HEK293 (cell line): Measurements from ENCODE around the gene TAS1R3.

Experiments used
- GLIS1 ChIP-seq: fragments of 450-650 bp; formaldehyde crosslinking; IDR thresholded peaks from 2 replicates; pipeline ENCODE4 v1.5.1; 2016; ENCODE audit warnings: missing biosample characterization, missing genetic modification characterization
- GLIS2 ChIP-seq: fragments of 450-650 bp; formaldehyde crosslinking; IDR thresholded peaks from 2 replicates; pipeline ENCODE4 v1.5.1; 2016; ENCODE audit warnings: missing biosample characterization, missing genetic modification characterization
- HOXD13 ChIP-seq: sonication (generic); formaldehyde crosslinking; IDR thresholded peaks from 2 replicates; pipeline ENCODE4 v1.8.0; 2022; ENCODE audit warnings: missing genetic modification reagents, borderline replicate concordance
- KLF16 ChIP-seq: fragments of 450-650 bp; formaldehyde crosslinking; IDR thresholded peaks from 2 replicates; pipeline ENCODE4 v1.5.1; 2017; ENCODE audit warnings: missing biosample characterization, missing genetic modification characterization
- KLF17 ChIP-seq: fragments of 450-650 bp; formaldehyde crosslinking; IDR thresholded peaks from 2 replicates; pipeline ENCODE4 v1.5.1; 2016; ENCODE audit warnings: missing biosample characterization, missing genetic modification characterization
- SCRT1 ChIP-seq: fragments of 450-650 bp; formaldehyde crosslinking; IDR thresholded peaks from 2 replicates; pipeline ENCODE4 v1.5.1; 2016; ENCODE audit warnings: missing biosample characterization, missing genetic modification characterization, borderline replicate concordance
- ZBTB1 ChIP-seq: fragments of 450-650 bp; formaldehyde crosslinking; IDR thresholded peaks from 2 replicates; pipeline ENCODE4 v1.5.1; 2016; ENCODE audit warnings: missing biosample characterization, missing genetic modification characterization
- ZBTB21 ChIP-seq: fragments of 450-650 bp; formaldehyde crosslinking; IDR thresholded peaks from 2 replicates; pipeline ENCODE4 v1.5.1; 2017; ENCODE audit warnings: missing biosample characterization, missing genetic modification characterization
- ZBTB26 ChIP-seq: fragments of 450-650 bp; formaldehyde crosslinking; optimal IDR thresholded peaks from 2 replicates; pipeline ENCODE3; 2016; ENCODE audit warnings: missing biosample characterization, mild to moderate bottlenecking, missing genetic modification characterization
- ZFHX2 ChIP-seq: fragments of 450-650 bp; formaldehyde crosslinking; conservative IDR thresholded peaks from 2 replicates; pipeline ENCODE4 v1.5.1; 2016; ENCODE audit warnings: missing biosample characterization, missing genetic modification characterization
- ZNF2 ChIP-seq: fragments of 450-650 bp; formaldehyde crosslinking; IDR thresholded peaks from 2 replicates; pipeline ENCODE4 v1.5.1; 2016; ENCODE audit warnings: missing biosample characterization, missing genetic modification characterization
- ZNF366 ChIP-seq: fragments of 450-650 bp; formaldehyde crosslinking; conservative IDR thresholded peaks from 2 replicates; pipeline ENCODE4 v1.5.1; 2016; ENCODE audit warnings: missing biosample characterization, missing genetic modification characterization
- ZNF391 ChIP-seq: fragments of 450-650 bp; formaldehyde crosslinking; IDR thresholded peaks from 2 replicates; pipeline ENCODE4 v1.5.1; 2016; ENCODE audit warnings: low read depth, missing biosample characterization, missing genetic modification characterization, borderline replicate concordance
- ZNF398 ChIP-seq: fragments of 450-650 bp; formaldehyde crosslinking; IDR thresholded peaks from 2 replicates; pipeline ENCODE4 v1.5.1; 2017; ENCODE audit warnings: missing biosample characterization, missing genetic modification characterization
- ZNF416 ChIP-seq: fragments of 450-650 bp; formaldehyde crosslinking; IDR thresholded peaks from 2 replicates; pipeline ENCODE4 v1.5.1; 2016; ENCODE audit warnings: missing biosample characterization, missing genetic modification characterization
- ZNF549 ChIP-seq: fragments of 450-650 bp; IDR thresholded peaks from 2 replicates; pipeline ENCODE4 v1.5.1; 2018; ENCODE audit warnings: missing biosample characterization, missing genetic modification characterization, mild to moderate bottlenecking, inconsistent platforms, moderate library complexity
- ZNF560 ChIP-seq: fragments of 450-650 bp; formaldehyde crosslinking; IDR thresholded peaks from 2 replicates; pipeline ENCODE4 v1.5.1; 2017; ENCODE audit warnings: missing biosample characterization, missing genetic modification characterization, borderline replicate concordance
- ZNF561 ChIP-seq: fragments of 450-650 bp; IDR thresholded peaks from 2 replicates; pipeline ENCODE4 v1.5.1; 2018; ENCODE audit warnings: missing biosample characterization, missing genetic modification characterization, borderline replicate concordance
- ZNF585B ChIP-seq: fragments of 450-650 bp; formaldehyde crosslinking; IDR thresholded peaks from 2 replicates; pipeline ENCODE4 v1.5.1; 2016; ENCODE audit warnings: missing biosample characterization, missing genetic modification characterization
- ZNF596 ChIP-seq: fragments of 450-650 bp; IDR thresholded peaks from 2 replicates; pipeline ENCODE4 v1.5.0; 2018; ENCODE audit warnings: missing biosample characterization, mild to moderate bottlenecking, missing genetic modification characterization, moderate library complexity
- ZNF660 ChIP-seq: fragments of 450-650 bp; IDR thresholded peaks from 2 replicates; pipeline ENCODE4 v1.5.1; 2018; ENCODE audit warnings: missing biosample characterization, mild to moderate bottlenecking, missing genetic modification characterization
- ZNF76 ChIP-seq: fragments of 450-650 bp; formaldehyde crosslinking; IDR thresholded peaks from 2 replicates; pipeline ENCODE4; 2016; ENCODE audit warnings: low read depth, missing biosample characterization, missing genetic modification characterization, borderline replicate concordance
- ZSCAN16 ChIP-seq: fragments of 450-650 bp; formaldehyde crosslinking; IDR thresholded peaks from 2 replicates; pipeline ENCODE4 v1.5.1; 2016; ENCODE audit warnings: missing biosample characterization, missing genetic modification characterization
- ZSCAN5A ChIP-seq: fragments of 450-650 bp; formaldehyde crosslinking; IDR thresholded peaks from 2 replicates; pipeline ENCODE4 v1.5.1; 2016; ENCODE audit warnings: missing biosample characterization, missing genetic modification characterization
- TF ChIP-seq, protein P1 (sequence below): fragments of 450-650 bp; formaldehyde crosslinking; IDR thresholded peaks from 2 replicates; pipeline ENCODE4 v1.5.1; 2016; ENCODE audit warnings: missing biosample characterization, missing genetic modification characterization
- TF ChIP-seq, protein P2 (sequence below): fragments of 450-650 bp; formaldehyde crosslinking; IDR thresholded peaks from 2 replicates; pipeline ENCODE4 v1.5.1; 2016; ENCODE audit warnings: missing biosample characterization, missing genetic modification characterization

The TAS1R3 gene

DNA sequence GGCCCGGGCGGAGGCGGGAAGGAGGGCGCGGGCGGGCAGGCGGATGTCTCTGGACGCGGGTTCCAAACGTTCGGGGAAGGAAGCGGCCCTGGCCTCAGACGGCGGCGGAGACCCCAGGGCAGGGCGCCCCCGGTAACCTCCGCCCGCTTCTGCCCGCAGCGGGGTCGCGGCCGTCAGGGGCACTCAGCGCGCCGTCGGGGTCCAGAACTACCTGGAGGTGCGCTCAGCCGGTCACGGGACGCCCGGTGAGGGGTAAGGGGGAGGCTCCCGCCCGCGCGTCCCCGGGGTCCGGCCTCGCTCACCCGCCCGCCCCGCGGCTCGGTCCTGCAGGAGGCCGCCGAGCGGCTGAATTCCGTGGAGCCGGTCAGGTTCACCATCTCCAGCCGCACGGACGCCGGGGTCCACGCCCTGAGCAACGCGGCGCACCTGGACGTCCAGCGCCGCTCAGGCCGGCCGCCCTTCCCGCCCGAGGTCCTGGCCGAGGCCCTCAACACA, 22.3 kb upstream of the TAS1R3 start (continued):
- TF ChIP-seq ZNF660 (tag by site-specific recombination): peak; percentile 5; the same call in 1 of the 2 replicates
- TF ChIP-seq GLIS2 (tag by site-specific recombination): peak; percentile 62; the same call in 1 of the 2 replicates
- TF ChIP-seq ZBTB21: no peak
- no peak for TF ChIP-seq ZNF549 (tag by site-specific recombination)
- TF ChIP-seq ZFHX2 (tag by site-specific recombination): peak; percentile 97
- TF ChIP-seq, protein P1, sequence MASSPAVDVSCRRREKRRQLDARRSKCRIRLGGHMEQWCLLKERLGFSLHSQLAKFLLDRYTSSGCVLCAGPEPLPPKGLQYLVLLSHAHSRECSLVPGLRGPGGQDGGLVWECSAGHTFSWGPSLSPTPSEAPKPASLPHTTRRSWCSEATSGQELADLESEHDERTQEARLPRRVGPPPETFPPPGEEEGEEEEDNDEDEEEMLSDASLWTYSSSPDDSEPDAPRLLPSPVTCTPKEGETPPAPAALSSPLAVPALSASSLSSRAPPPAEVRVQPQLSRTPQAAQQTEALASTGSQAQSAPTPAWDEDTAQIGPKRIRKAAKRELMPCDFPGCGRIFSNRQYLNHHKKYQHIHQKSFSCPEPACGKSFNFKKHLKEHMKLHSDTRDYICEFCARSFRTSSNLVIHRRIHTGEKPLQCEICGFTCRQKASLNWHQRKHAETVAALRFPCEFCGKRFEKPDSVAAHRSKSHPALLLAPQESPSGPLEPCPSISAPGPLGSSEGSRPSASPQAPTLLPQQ (tag by site-specific recombination): peak; percentile 7; the same call in 1 of the 2 replicates
- 0 out of 2 replicates have a peak, but pooled peaks have one; percentile 5 for TF ChIP-seq KLF17 (tag by site-specific recombination)
- TF ChIP-seq ZNF560: no peak
- TF ChIP-seq GLIS1 (tag by site-specific recombination): peak; percentile 75
- TF ChIP-seq, protein P2, sequence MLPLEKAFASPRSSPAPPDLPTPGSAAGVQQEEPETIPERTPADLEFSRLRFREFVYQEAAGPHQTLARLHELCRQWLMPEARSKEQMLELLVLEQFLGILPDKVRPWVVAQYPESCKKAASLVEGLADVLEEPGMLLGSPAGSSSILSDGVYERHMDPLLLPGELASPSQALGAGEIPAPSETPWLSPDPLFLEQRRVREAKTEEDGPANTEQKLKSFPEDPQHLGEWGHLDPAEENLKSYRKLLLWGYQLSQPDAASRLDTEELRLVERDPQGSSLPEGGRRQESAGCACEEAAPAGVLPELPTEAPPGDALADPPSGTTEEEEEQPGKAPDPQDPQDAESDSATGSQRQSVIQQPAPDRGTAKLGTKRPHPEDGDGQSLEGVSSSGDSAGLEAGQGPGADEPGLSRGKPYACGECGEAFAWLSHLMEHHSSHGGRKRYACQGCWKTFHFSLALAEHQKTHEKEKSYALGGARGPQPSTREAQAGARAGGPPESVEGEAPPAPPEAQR (tag by site-specific recombination): peak; percentile 26; the same call in 1 of the 2 replicates
- no peak for TF ChIP-seq ZNF366 (tag by site-specific recombination)
- TF ChIP-seq ZNF2: no peak
- TF ChIP-seq ZNF391 (tag by site-specific recombination): peak; percentile 15; the same call in 1 of the 2 replicates
- 0 out of 2 replicates have a peak, but pooled peaks have one; percentile 27 for TF ChIP-seq ZBTB1 (tag by site-specific recombination)
- TF ChIP-seq SCRT1 (tag by site-specific recombination): no peak
- no peak for TF ChIP-seq HOXD13 (CRISPR knock-in tag)
- TF ChIP-seq ZSCAN16 (tag by site-specific recombination): 0 out of 2 replicates have a peak, but pooled peaks have one; percentile 32
- TF ChIP-seq ZNF596 (tag by site-specific recombination): no peak; the same call in 1 of the 2 replicates
- peak; percentile 36 for TF ChIP-seq ZBTB26
- TF ChIP-seq ZNF398: 0 out of 2 replicates have a peak, but pooled peaks have one; percentile 12
- no peak for TF ChIP-seq ZNF416
- peak; percentile 37; the same call in 1 of the 2 replicates for TF ChIP-seq KLF16
- no peak for TF ChIP-seq ZNF76 (tag by site-specific recombination)
- TF ChIP-seq ZNF585B (tag by site-specific recombination): no peak
- TF ChIP-seq ZSCAN5A (tag by site-specific recombination): 0 out of 2 replicates have a peak, but pooled peaks have one; percentile 19
- 0 out of 2 replicates have a peak, but pooled peaks have one; percentile 35 for TF ChIP-seq ZNF561 (tag by site-specific recombination)
